Measurements from ENCODE around the gene SPTBN4.
A peak's percentile ranks its signal among the peaks of the same experiment; 100 is the strongest.

The SPTBN4 gene

GRCh38 chr19:40422748-40423566 lies 43.8 kb upstream of the SPTBN4 start:
- no peaks in the 10 kb centered on the region for H3K27me3 ChIP-seq (ENCODE audit: insufficient read depth, low read length)
- no peak overlapping the region for H2BK120ac ChIP-seq (ENCODE audit: insufficient read depth, low read length, poor library complexity)
- no peak overlapping the region for H4K91ac ChIP-seq (ENCODE audit: low read depth, low read length)
- H3K4ac ChIP-seq (ENCODE audit: low read depth, low read length): peak overlapping the region; percentile 24
- DNase-seq: no peak
- no peak overlapping the region for H3K14ac ChIP-seq (ENCODE audit: low read length)
- H3K79me1 ChIP-seq (ENCODE audit: low read length): peaks cover 19% of the 10 kb centered on the region
- H3K23ac ChIP-seq (ENCODE audit: low read length): no peak overlapping the region
- no peak overlapping the region for H3K4me2 ChIP-seq (ENCODE audit: low read length)
- H3K18ac ChIP-seq (ENCODE audit: low read length): peak overlapping the region; percentile 5
- peaks cover 15% of the 10 kb centered on the region for H3K79me2 ChIP-seq (ENCODE audit: control insufficient read depth, insufficient read depth, low read length, poor library complexity)
- H2AK5ac ChIP-seq (ENCODE audit: low read length): no peak overlapping the region
- H3K9me3 ChIP-seq (ENCODE audit: insufficient read depth, low read depth, low read length): no peaks in the 10 kb centered on the region
- H3K9ac ChIP-seq (ENCODE audit: low read length): no peak overlapping the region
- peaks cover 10% of the 10 kb centered on the region in 2 experiments for H3K36me3 ChIP-seq (ENCODE audit: control insufficient read depth in 1 of 2, insufficient read depth in 2 of 2, low read length in 2 of 2)
- H3K27ac ChIP-seq (ENCODE audit: low read depth, low read length): no peak overlapping the region
- no peak overlapping the region for H4K8ac ChIP-seq (ENCODE audit: low read depth, low read length)
- no peak overlapping the region for H2BK12ac ChIP-seq (ENCODE audit: low read length)
- no peak overlapping the region for H4K12ac ChIP-seq (ENCODE audit: low read depth, low read length)
- no peak overlapping the region for H2AFZ ChIP-seq (ENCODE audit: insufficient read depth, low read length, poor library complexity)
- H2BK5ac ChIP-seq (ENCODE audit: low read depth, low read length, poor library complexity): no peak overlapping the region
- WGBS (ENCODE audit: extremely low coverage, insufficient coverage, insufficient read length): no CpG with 5 or more reads among the region's 31 CpGs
- H3K4me1 ChIP-seq (ENCODE audit: control insufficient read depth in 1 of 2, insufficient read depth in 2 of 2, low read length in 2 of 2): peaks cover 5 to 10% of the 10 kb centered on the region in 2 experiments
- H3K4me3 ChIP-seq (ENCODE audit: low read depth, low read length): no peak overlapping the region

GRCh38 chr19:40423938-40424337 lies 42.9 kb upstream of the SPTBN4 start:
- H3K9me3 ChIP-seq (ENCODE audit: insufficient read depth, low read depth, low read length): no peaks in the 10 kb centered on the region
- WGBS (ENCODE audit: extremely low coverage, insufficient coverage, insufficient read length): no CpG with 5 or more reads among the region's 6 CpGs

GRCh38 chr19:40424637-40425449 lies 42.0 kb upstream of the SPTBN4 start:
- Histone ChIP-seq H2AFZ (ENCODE audit: insufficient read depth, low read length, poor library complexity) (peak overlapping the region; percentile 32), H3K27me3 (ENCODE audit: insufficient read depth, low read length) (no peaks in the 10 kb centered on the region), H3K4me3 (ENCODE audit: low read depth, low read length) (peak overlapping the region; percentile 79), H3K79me2 (ENCODE audit: control insufficient read depth, insufficient read depth, low read length, poor library complexity) (peaks cover 15% of the 10 kb centered on the region), H3K14ac (ENCODE audit: low read length) (peak overlapping the region; percentile 83), H3K27ac (ENCODE audit: low read depth, low read length) (peak overlapping the region; percentile 99), H2BK120ac (ENCODE audit: insufficient read depth, low read length, poor library complexity) (peak overlapping the region; percentile 27), H2BK12ac (ENCODE audit: low read length) (peak overlapping the region; percentile 19), H3K79me1 (ENCODE audit: low read length) (peaks cover 19% of the 10 kb centered on the region), H2AK5ac (ENCODE audit: low read length) (peak overlapping the region; percentile 40), H3K23ac (ENCODE audit: low read length) (no peak overlapping the region), H4K8ac (ENCODE audit: low read depth, low read length) (peak overlapping the region; percentile 82), H2BK5ac (ENCODE audit: low read depth, low read length, poor library complexity) (peak overlapping the region; percentile 98), H3K9me3 (ENCODE audit: insufficient read depth, low read depth, low read length) (no peaks in the 10 kb centered on the region), H3K4me1 (ENCODE audit: control insufficient read depth in 1 of 2, insufficient read depth in 2 of 2, low read length in 2 of 2) (peaks cover 5 to 10% of the 10 kb centered on the region in 2 experiments), H4K12ac (ENCODE audit: low read depth, low read length) (peak overlapping the region; percentile 9), H3K36me3 (ENCODE audit: control insufficient read depth in 1 of 2, insufficient read depth in 2 of 2, low read length in 2 of 2) (peaks cover 10% of the 10 kb centered on the region in 2 experiments), H3K9ac (ENCODE audit: low read length) (peak overlapping the region; percentile 88), H3K4ac (ENCODE audit: low read depth, low read length) (peak overlapping the region; percentile 59), H4K91ac (ENCODE audit: low read depth, low read length) (peak overlapping the region; percentile 80), H3K4me2 (ENCODE audit: low read length) (peak overlapping the region; percentile 94), H3K18ac (ENCODE audit: low read length) (peak overlapping the region; percentile 60)
- DNase-seq: peak in 1 of 2 donors; percentile 27
- no CpG with 5 or more reads among the region's 28 CpGs for WGBS (ENCODE audit: extremely low coverage, insufficient coverage, insufficient read length)

More at GRCh38 chr19:40423938-40424337, 42.9 kb upstream of the SPTBN4 start:
- Histone ChIP-seq H4K12ac (ENCODE audit: low read depth, low read length) (no peak overlapping the region), H3K79me1 (ENCODE audit: low read length) (peaks cover 19% of the 10 kb centered on the region), H3K18ac (ENCODE audit: low read length) (no peak overlapping the region), H3K14ac (ENCODE audit: low read length) (no peak overlapping the region), H3K27me3 (ENCODE audit: insufficient read depth, low read length) (no peaks in the 10 kb centered on the region), H2AFZ (ENCODE audit: insufficient read depth, low read length, poor library complexity) (no peak overlapping the region), H3K36me3 (ENCODE audit: control insufficient read depth in 1 of 2, insufficient read depth in 2 of 2, low read length in 2 of 2) (peaks cover 10% of the 10 kb centered on the region in 2 experiments), H2AK5ac (ENCODE audit: low read length) (no peak overlapping the region), H4K8ac (ENCODE audit: low read depth, low read length) (no peak overlapping the region), H3K4me1 (ENCODE audit: control insufficient read depth in 1 of 2, insufficient read depth in 2 of 2, low read length in 2 of 2) (peaks cover 5 to 10% of the 10 kb centered on the region in 2 experiments), H2BK12ac (ENCODE audit: low read length) (no peak overlapping the region), H3K9ac (ENCODE audit: low read length) (no peak overlapping the region), H4K91ac (ENCODE audit: low read depth, low read length) (no peak overlapping the region), H3K79me2 (ENCODE audit: control insufficient read depth, insufficient read depth, low read length, poor library complexity) (peaks cover 15% of the 10 kb centered on the region), H2BK5ac (ENCODE audit: low read depth, low read length, poor library complexity) (no peak overlapping the region), H3K4ac (ENCODE audit: low read depth, low read length) (peak overlapping the region; percentile 59), H3K4me2 (ENCODE audit: low read length) (no peak overlapping the region), H2BK120ac (ENCODE audit: insufficient read depth, low read length, poor library complexity) (no peak overlapping the region), H3K27ac (ENCODE audit: low read depth, low read length) (no peak overlapping the region), H3K4me3 (ENCODE audit: low read depth, low read length) (no peak overlapping the region), H3K23ac (ENCODE audit: low read length) (no peak overlapping the region)
- DNase-seq: no peak

- WGBS (ENCODE audit: extremely low coverage, insufficient coverage, insufficient read length): no CpG with 5 or more reads among the region's 75 CpGs
- peak within 1 kb of the TSS; percentile 82 for H4K8ac ChIP-seq (ENCODE audit: low read depth, low read length)
Observed at GRCh38 chr19:40425450-40426287, 41.1 kb upstream of the SPTBN4 start, which contains the start of gene SERTAD1. Gene SERTAD1, minus strand, starts transcription at chr19:40425992. Its CDS starts 2,446 bp downstream, at chr19:40423546.

More at GRCh38 chr19:40425450-40426287, 41.1 kb upstream of the SPTBN4 start, which contains the start of gene SERTAD1:
- peaks cover 10% of the 10 kb centered on the region in 2 experiments for H3K36me3 ChIP-seq (ENCODE audit: control insufficient read depth in 1 of 2, insufficient read depth in 2 of 2, low read length in 2 of 2)
- H2AK5ac ChIP-seq (ENCODE audit: low read length): peak within 1 kb of the TSS; percentile 40
- no peaks in the 10 kb centered on the region for H3K27me3 ChIP-seq (ENCODE audit: insufficient read depth, low read length)
- H2BK12ac ChIP-seq (ENCODE audit: low read length): peak within 1 kb of the TSS; percentile 4
- peak within 1 kb of the TSS; percentile 79 for H3K4me3 ChIP-seq (ENCODE audit: low read depth, low read length)
- peak within 1 kb of the TSS; percentile 83 for H3K14ac ChIP-seq (ENCODE audit: low read length)
- peaks cover 18% of the 10 kb centered on the region for H3K79me1 ChIP-seq (ENCODE audit: low read length)
- H2BK120ac ChIP-seq (ENCODE audit: insufficient read depth, low read length, poor library complexity): peak within 1 kb of the TSS; percentile 27
- peaks cover 15% of the 10 kb centered on the region for H3K79me2 ChIP-seq (ENCODE audit: control insufficient read depth, insufficient read depth, low read length, poor library complexity)
- H2BK5ac ChIP-seq (ENCODE audit: low read depth, low read length, poor library complexity): peak within 1 kb of the TSS; percentile 98
- H4K91ac ChIP-seq (ENCODE audit: low read depth, low read length): peak within 1 kb of the TSS; percentile 80
- peak within 1 kb of the TSS; percentile 88 for H3K9ac ChIP-seq (ENCODE audit: low read length)
- H2AFZ ChIP-seq (ENCODE audit: insufficient read depth, low read length, poor library complexity): peak within 1 kb of the TSS; percentile 32
- H4K12ac ChIP-seq (ENCODE audit: low read depth, low read length): peak within 1 kb of the TSS; percentile 9
- peak within 1 kb of the TSS; percentile 72 for H3K18ac ChIP-seq (ENCODE audit: low read length)
- H3K4me1 ChIP-seq (ENCODE audit: control insufficient read depth in 1 of 2, insufficient read depth in 2 of 2, low read length in 2 of 2): peaks cover 5 to 10% of the 10 kb centered on the region in 2 experiments
- H3K4me2 ChIP-seq (ENCODE audit: low read length): peak within 1 kb of the TSS; percentile 97
- no peaks in the 10 kb centered on the region for H3K9me3 ChIP-seq (ENCODE audit: insufficient read depth, low read depth, low read length)
- peak within 1 kb of the TSS; percentile 99 for H3K27ac ChIP-seq (ENCODE audit: low read depth, low read length)
- DNase-seq: peak; percentile 99 to 100
- no peak within 1 kb of the TSS for H3K23ac ChIP-seq (ENCODE audit: low read length)
- H3K4ac ChIP-seq (ENCODE audit: low read depth, low read length): peak within 1 kb of the TSS; percentile 59

Data from trophoblast cell (in vitro differentiated cells and primary cell).